GM06990 (cell line): ENCODE measurements around the gene SNRNP35.
"Not testable (repeated sequence)": the region's sequence is repeated elsewhere in the genome, so short reads cannot be mapped to it uniquely, and the experiment has no call there.

ENCODE experiments used
- DNase-seq: peaks from one replicate; pipeline ENCODE4 v3.0.0-alpha.2; 2011; ENCODE audit not compliant: insufficient read length; ENCODE audit errors: extremely low read depth
- H3K27me3 ChIP-seq: replicated peaks from 2 replicates; pipeline ENCODE4 v1.6.0; 2011; ENCODE audit warnings: low read length; ENCODE audit not compliant: control insufficient read depth, insufficient read depth
- H3K36me3 ChIP-seq: 2 replicates; pipeline ENCODE4 v1.5.1; 2011; ENCODE audit warnings: low read length; ENCODE audit not compliant: control insufficient read depth, insufficient read depth
- H3K4me3 ChIP-seq: replicated peaks from 2 replicates; pipeline ENCODE4 v1.5.1; 2011; ENCODE audit warnings: low read depth, mild to moderate bottlenecking, control low read depth, low read length
- CTCF ChIP-seq: IDR thresholded peaks from 2 replicates; pipeline ENCODE4 v1.5.1; 2011; ENCODE audit warnings: low read length, control low read depth, mild to moderate bottlenecking, inconsistent platforms; ENCODE audit not compliant: insufficient read depth, poor library complexity, severe bottlenecking

Gene SNRNP35

DNA sequence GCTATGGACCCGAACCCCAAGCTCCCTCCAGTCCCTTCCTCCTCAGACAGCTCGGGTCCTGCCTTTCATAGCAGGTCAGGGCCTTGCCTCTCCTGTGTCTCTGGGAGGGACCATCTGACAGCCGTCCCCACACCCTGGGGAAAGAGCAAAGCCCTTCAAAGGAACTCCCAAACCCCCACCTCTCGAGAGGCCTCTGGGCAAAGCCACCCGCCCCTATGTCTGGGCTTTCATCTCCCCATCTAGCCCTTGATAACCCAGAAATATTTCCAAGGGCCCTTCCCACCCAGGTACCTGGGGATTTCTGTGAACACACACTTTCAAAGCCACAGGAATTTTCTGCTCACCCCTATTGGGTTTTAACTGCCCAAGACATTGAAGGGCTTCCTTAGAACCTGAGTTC, 32.1 kb downstream of the SNRNP35 start:
- TF ChIP-seq CTCF: no peak
- no peaks in the 10 kb centered on the region for H3K36me3 ChIP-seq
- no peak overlapping the region for H3K4me3 ChIP-seq
- no peak for DNase-seq
- H3K27me3 ChIP-seq: no peaks in the 10 kb centered on the region

GRCh38 chr12:123491056-123491455, 33.1 kb downstream of the SNRNP35 start:
- TF ChIP-seq CTCF: no peak

DNA sequence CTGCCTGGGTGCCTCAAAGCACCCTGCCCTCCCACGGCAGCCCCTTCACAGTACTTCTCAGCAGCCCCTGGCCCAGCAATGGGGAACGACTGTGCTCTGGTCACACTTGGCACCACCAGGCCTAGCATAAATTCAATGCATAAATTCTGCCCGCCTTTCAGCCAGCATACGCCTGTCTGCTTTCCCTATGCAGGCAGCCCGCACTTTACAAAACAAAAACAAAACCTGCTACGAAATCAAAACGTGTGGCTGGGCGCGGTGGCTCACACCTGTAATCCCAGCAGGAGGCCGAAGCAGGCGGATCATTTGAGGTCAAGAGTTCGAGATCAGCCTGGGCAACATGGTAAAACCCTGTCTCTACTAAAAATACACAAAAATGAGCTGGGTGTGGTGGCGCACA, 33.5 kb downstream of the SNRNP35 start:
- TF ChIP-seq CTCF: no peak
- H3K4me3 ChIP-seq: no peak overlapping the region
- H3K27me3 ChIP-seq: no peaks in the 10 kb centered on the region
- DNase-seq: no peak
- no peaks in the 10 kb centered on the region for H3K36me3 ChIP-seq

More at GRCh38 chr12:123491056-123491455, 33.1 kb downstream of the SNRNP35 start:
- no peak for DNase-seq
- no peaks in the 10 kb centered on the region for H3K27me3 ChIP-seq
- H3K4me3 ChIP-seq: no peak overlapping the region
- no peaks in the 10 kb centered on the region for H3K36me3 ChIP-seq

GRCh38 chr12:123492339-123493039, 34.5 kb downstream of the SNRNP35 start:
- DNase-seq, H3K36me3 ChIP-seq, H3K4me3 ChIP-seq, H3K27me3 ChIP-seq: not testable (repeated sequence)

- H3K27me3 ChIP-seq: no peaks in the 10 kb centered on the region
- no peaks in the 10 kb centered on the region for H3K36me3 ChIP-seq
- TF ChIP-seq CTCF: no peak
- DNase-seq: no peak
- H3K4me3 ChIP-seq: no peak overlapping the region
These were observed 36.3 kb downstream of the SNRNP35 start for GRCh38 chr12:123494124-123494851.

DNA sequence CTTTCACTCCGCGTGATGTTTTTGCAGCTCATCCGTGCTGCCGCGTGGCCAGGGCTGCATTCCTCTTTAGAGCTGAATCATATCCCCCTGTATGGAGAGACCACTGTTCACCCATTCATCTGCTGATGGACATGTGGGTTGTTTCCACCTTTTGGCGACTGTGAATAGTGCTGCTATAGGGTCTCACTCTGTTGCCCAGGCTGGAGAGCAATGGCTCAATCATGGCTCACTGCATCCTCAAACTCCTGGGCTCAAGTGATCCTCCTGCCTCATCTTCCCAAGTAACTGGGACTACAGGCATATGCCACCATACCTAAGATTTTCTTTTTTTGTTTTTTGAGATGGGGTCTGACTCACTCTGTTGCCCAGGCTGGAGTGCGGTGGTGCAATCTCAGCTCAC, 39.1 kb downstream of the SNRNP35 start:
- no peak for TF ChIP-seq CTCF
- H3K27me3 ChIP-seq: no peaks in the 10 kb centered on the region
- DNase-seq: no peak
- H3K36me3 ChIP-seq: no peaks in the 10 kb centered on the region
- H3K4me3 ChIP-seq: no peak overlapping the region
